NB4 (cell line): ENCODE measurements around the gene GPR183.
"Not testable (repeated sequence)": the region's sequence is repeated elsewhere in the genome, so short reads cannot be mapped to it uniquely, and the experiment has no call there.

Experiments
- DNase-seq: peaks from one replicate; pipeline ENCODE4 v3.0.0; 2010; ENCODE audit warnings: low read depth
- H3K4me3 ChIP-seq: one replicate; pipeline ENCODE4 v1.5.1; 2011; ENCODE audit warnings: mild to moderate bottlenecking, low read depth, low read length, moderate library complexity
- CTCF ChIP-seq: IDR thresholded peaks from one replicate; pipeline ENCODE4 v1.5.1; 2012; ENCODE audit warnings: low read depth, low read length
- MAX ChIP-seq: IDR thresholded peaks from 2 replicates; pipeline ENCODE4 v1.6.1; 2011; ENCODE audit warnings: low read depth, low read length
- MYC ChIP-seq: IDR thresholded peaks from 2 replicates; pipeline ENCODE4 v1.6.1; 2011; ENCODE audit warnings: low read depth, low read length
- POLR2A ChIP-seq: IDR thresholded peaks from 2 replicates; pipeline ENCODE4 v1.6.1; 2011; ENCODE audit warnings: mild to moderate bottlenecking; ENCODE audit not compliant: insufficient read length; ENCODE audit errors: extremely low read depth

GPR183 gene

GRCh38 chr13:99256283-99256682 lies 50.9 kb downstream of the GPR183 start:
- no peak for TF ChIP-seq MYC
- no peak for TF ChIP-seq POLR2A
- TF ChIP-seq MAX = no peak
- TF ChIP-seq CTCF = no peak
- H3K4me3 ChIP-seq = no peak overlapping the region
- DNase-seq = no peak

GRCh38 chr13:99255271-99255670 lies 51.9 kb downstream of the GPR183 start:
- no peak for TF ChIP-seq CTCF

GRCh38 chr13:99254830-99255229 lies 52.4 kb downstream of the GPR183 start:
- no peak overlapping the region for H3K4me3 ChIP-seq
- DNase-seq = no peak

More at GRCh38 chr13:99255271-99255670, 51.9 kb downstream of the GPR183 start:
- H3K4me3 ChIP-seq = no peak overlapping the region
- peak; percentile 27 for DNase-seq

GRCh38 chr13:99251921-99252320 lies 55.3 kb downstream of the GPR183 start:
- H3K4me3 ChIP-seq = no peak overlapping the region
- no peak for DNase-seq
- TF ChIP-seq MYC (no peak), CTCF (no peak)

More at GRCh38 chr13:99254830-99255229, 52.4 kb downstream of the GPR183 start:
- no peak for TF ChIP-seq CTCF
- no peak for TF ChIP-seq POLR2A
- TF ChIP-seq MYC = no peak
- TF ChIP-seq MAX = no peak

GRCh38 chr13:99250982-99251825 lies 56.0 kb downstream of the GPR183 start:
- DNase-seq = no peak
- no peak for TF ChIP-seq POLR2A
- H3K4me3 ChIP-seq = no peak overlapping the region

GRCh38 chr13:99249606-99250005 lies 57.6 kb downstream of the GPR183 start:
- H3K4me3 ChIP-seq, DNase-seq: not testable (repeated sequence)

- not testable (repeated sequence) for H3K4me3 ChIP-seq, DNase-seq
Measured at GRCh38 chr13:99249178-99249577, 58.0 kb downstream of the GPR183 start.

GRCh38 chr13:99246100-99246499 lies 61.1 kb downstream of the GPR183 start:
- DNase-seq = no peak
- no peak overlapping the region for H3K4me3 ChIP-seq
- TF ChIP-seq CTCF (no peak), POLR2A (no peak), MYC (no peak), MAX (no peak)
